Hematopoietic multipotent progenitor cell (in vitro differentiated cells): ENCODE measurements around the gene FMO1. TPM values are rescaled to one million over a fixed set of nuclear protein-coding genes. Genes with fewer than 3 reads are reported as not detected.
"Not testable (repeated sequence)": the region's sequence is repeated elsewhere in the genome, so short reads cannot be mapped to it uniquely, and the experiment has no call there.

Source experiments
- DNase-seq, 3 donors: peaks; one replicate each; pipeline ENCODE4 v3.0.0-alpha.2; 2011 to 2015; ENCODE audit warnings: low read depth in 2 of 3, low spot score in 2 of 3
- total RNA-seq: library from RNA; depleted of rRNA; stranded (reverse); fragments of >200 nt; gene quantifications from one replicate; pipeline ENCODE4 v1.2.3, GENCODE V29; 2012

FMO1 gene
- total RNA-seq = under 0.01 TPM

- no peak for DNase-seq
Observed at GRCh38 chr1:171248302-171248701, at the start of gene FMO1. Gene FMO1 (plus strand): TSS chr1:171248494. CDS start chr1:171258088, 9,594 bp downstream.

GRCh38 chr1:171204296-171204695 is 44.0 kb upstream of the FMO1 start:
- DNase-seq = no peak

GRCh38 chr1:171206204-171206977 is 41.9 kb upstream of the FMO1 start:
- DNase-seq = no peak

GRCh38 chr1:171206978-171207355 is 41.3 kb upstream of the FMO1 start:
- no peak for DNase-seq

GRCh38 chr1:171207377-171207776 is 40.9 kb upstream of the FMO1 start:
- DNase-seq = no peak

- DNase-seq = no peak
Observed at GRCh38 chr1:171210355-171210754, 37.9 kb upstream of the FMO1 start.

GRCh38 chr1:171212607-171213351 is 35.5 kb upstream of the FMO1 start:
- DNase-seq = peak in 1 of 3 donors; percentile 36

- DNase-seq = no peak
Observed at GRCh38 chr1:171213559-171214454, 34.5 kb upstream of the FMO1 start.

GRCh38 chr1:171217658-171218443 is 30.4 kb upstream of the FMO1 start:
- no peak for DNase-seq

GRCh38 chr1:171218661-171219060 is 29.6 kb upstream of the FMO1 start:
- DNase-seq = no peak

- DNase-seq = no peak
Observed at GRCh38 chr1:171219346-171220080, 28.8 kb upstream of the FMO1 start.

GRCh38 chr1:171220081-171220420 is 28.2 kb upstream of the FMO1 start:
- no peak for DNase-seq

- DNase-seq = no peak
Observed at GRCh38 chr1:171220581-171221054, 27.7 kb upstream of the FMO1 start.

- DNase-seq = no peak
Observed at GRCh38 chr1:171221665-171222591, 26.4 kb upstream of the FMO1 start.

- no peak for DNase-seq
Observed at GRCh38 chr1:171222936-171223335, 25.4 kb upstream of the FMO1 start.

GRCh38 chr1:171224257-171224656 is 24.0 kb upstream of the FMO1 start:
- not testable (repeated sequence) for DNase-seq

GRCh38 chr1:171226747-171227370 is 21.4 kb upstream of the FMO1 start:
- peak in 2 of 3 donors; percentile 32 to 64 for DNase-seq

GRCh38 chr1:171231326-171231725 is 17.0 kb upstream of the FMO1 start:
- no peak for DNase-seq
